ENCODE results near the gene KLHL3.

Gene KLHL3

DNA sequence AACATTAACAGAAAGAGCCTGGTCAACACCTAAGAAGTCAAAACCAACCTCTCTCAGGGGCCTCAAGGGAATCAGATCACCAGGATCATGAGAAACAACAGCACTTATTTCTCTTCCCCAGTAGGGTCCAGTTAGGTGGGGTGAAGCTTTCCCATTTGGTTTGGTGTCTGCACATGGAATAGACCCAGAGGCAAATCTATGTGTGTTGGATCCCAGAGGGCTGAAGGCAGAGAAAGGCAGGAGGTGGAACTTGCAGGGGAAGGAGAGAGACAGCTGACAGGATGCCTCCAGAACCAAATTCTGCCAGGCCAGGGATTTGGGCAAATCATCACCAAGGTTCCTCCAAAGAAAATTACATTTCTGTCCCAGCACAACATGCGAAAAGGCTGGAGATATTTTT, 132.0 kb downstream of the KLHL3 start:
- no peak for DNase-seq

DNA sequence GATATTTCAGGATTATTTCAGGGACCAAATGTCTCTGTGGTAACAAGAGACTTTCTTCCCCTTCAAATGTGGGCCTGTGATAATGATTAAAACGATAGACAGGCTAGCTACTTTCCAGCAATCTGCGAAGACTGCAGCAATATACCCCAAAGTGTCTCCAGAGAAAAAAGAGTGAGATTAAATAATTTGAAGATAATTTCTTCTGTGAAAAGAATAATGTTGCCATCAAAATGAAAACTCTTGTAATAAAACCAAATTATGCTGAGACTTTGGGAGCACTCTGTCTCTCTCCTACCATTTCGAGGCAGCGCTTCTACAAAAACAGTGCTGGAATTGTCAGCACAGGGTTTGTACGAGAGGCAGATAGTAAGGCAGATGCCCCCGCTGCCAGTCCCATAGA, 132.5 kb downstream of the KLHL3 start:
- no peak for DNase-seq

DNA sequence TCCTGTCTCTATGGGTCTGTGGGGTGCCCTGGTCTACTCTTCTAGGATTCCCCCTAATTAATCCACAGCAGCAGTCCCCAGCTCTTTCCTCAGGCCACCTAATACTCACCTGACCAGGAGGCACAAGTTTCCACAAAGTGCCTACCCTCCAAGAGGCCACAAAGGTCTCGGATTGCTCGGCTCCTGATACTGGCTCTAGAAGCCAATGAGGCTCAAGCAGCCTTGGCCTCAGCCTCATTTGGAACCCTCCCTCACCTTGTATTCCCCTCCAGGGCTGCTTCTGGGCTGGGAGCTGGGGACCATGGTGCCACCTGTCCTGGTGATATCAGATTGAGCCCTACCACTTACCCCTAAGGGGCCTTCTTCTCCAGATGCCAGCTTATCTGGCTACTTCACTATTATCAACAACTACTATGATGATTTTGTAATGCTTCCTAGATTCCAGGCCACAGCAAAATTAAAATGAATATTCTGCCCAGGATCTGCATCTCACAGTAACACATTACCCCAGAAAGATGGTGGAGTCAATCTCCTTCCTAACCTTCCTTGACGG, 133.1 kb downstream of the KLHL3 start:
- DNase-seq, result no peak

DNA sequence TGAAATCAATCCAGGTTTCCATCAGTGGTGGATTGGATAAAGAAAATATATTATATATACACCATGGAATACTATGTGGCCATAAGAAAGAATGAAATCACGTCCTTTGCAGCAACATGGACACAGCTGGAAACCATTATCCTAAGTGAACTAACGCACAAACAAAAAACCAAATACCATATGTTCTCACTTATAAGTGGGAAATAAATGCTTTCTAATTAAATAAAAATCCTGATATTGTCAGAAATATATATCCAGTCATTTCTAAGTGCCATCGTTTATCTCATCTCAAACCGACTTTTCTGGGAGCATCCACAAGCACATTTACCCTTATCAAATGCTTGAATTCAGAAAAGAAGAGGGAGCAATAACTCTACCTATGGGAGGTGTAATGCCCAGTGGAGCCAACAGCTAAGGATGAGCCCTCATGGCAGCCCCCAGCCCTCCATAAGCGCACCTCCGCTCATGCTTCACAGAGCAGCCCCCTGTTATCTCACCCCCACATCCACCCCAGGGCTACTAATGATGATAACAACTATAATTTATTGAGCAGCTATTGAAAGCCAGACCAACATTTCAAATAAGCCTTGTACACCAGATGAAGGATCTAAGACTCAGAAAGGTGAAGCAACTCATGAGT, 135.0 kb downstream of the KLHL3 start:
- DNase-seq, result no peak

DNA sequence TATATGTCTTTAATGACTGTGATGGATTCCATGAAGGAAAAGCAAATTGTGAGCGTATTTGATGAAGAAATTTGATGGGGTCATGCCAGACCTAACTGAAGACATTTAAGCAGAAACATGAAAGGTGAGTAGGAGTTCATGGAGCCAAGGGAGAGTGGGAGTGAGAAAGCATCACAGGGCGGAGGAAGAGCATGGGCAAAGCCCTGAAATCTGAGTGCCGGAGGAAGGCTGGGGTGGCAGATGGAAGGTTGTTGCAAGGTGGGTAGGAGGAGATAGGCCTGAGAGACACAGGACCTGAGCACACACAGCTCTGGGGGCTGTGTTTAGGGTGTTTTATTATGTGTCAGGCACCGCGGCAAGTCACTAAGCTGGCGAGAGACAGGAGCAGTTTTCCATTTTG, 136.4 kb downstream of the KLHL3 start:
- DNase-seq, result no peak

DNA sequence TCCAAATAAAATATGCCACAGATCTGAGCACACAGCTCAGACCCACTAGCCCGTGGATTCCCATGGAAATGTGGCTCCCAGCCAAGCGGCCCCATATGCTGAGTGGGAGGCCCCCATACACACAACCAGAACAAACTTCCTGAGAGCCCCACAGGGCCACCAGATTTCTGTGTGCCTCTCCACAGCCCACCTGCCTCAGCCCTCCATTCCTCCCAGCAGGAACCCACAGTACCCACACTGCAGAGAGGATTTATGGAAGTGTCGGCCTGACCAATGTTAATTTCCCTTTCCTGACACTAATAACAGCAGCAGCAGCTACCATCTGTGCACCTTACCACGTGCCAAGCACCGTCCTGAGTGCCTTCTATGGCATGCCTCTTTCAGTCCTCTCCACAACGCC, 137.5 kb downstream of the KLHL3 start:
- no peak for DNase-seq

DNA sequence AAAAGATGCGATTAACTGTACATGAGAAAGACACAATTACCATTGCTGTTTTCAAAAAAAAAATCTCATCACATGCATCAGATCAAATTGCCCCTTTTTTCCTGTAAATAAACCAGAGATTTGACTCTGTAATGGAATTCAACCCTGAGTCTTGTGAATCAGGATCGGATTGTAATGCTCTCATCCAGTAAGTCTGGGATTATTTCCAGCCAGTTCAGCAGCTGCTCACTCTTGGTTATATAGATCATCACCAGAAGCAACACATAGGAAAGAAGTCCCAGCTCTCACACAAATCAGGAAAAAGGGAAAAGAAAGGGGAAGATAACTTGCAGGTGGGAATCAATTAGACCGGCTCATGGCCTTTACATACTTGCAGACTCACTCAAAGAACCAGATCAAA, 138.9 kb downstream of the KLHL3 start:
- no peak for DNase-seq

DNA sequence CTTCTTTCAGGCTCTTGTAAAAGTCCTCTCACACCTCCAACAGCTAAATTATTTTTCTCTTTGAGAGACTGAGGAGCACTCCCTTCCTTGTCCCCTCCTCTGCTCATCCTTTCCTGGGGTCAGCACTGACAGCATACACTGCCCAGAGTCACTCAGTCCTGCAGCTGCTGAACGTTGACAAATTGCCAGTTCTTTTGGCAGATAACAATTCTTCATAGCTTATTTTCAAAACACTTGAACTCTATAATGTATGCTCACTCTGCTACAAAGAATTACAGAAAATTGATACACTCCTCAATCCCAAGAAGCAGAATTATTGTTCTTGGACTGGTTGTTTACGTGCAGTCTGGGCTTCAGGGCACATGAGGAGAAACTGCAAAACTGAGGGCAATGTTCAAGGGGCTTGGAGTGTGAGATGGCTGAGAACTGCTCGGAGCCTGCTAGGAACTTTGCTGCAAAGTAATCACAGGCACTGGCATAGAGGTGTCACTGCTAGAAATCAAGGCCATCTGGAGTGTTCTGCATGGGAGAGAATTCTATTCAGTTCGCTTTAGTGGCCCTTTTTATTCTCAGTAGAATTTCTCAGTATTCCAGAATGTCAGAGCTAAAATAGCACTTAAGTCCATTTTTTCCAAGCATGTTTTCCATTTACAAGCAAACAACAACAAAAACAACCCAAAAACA, 140.4 kb downstream of the KLHL3 start:
- DNase-seq, result no peak

DNA sequence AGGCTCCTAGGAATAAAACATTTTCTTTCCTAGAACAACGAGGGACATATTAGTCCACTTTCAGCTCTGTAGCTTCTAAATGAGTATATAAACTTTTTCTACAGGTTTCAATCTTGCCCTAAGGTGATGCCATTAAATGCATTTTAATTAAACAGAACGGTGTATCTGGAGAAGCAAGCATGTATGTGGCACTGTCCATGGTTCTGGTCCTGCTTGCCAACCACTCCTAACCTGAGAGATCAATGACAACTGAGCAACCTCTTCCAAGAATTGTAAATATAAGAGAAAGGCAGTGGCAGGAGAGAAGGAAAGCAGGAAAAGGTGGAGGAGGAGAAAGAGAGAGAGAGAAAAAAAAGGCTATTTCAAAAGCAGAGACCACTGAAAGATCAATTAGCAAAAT, 141.2 kb downstream of the KLHL3 start:
- no peak for DNase-seq

DNA sequence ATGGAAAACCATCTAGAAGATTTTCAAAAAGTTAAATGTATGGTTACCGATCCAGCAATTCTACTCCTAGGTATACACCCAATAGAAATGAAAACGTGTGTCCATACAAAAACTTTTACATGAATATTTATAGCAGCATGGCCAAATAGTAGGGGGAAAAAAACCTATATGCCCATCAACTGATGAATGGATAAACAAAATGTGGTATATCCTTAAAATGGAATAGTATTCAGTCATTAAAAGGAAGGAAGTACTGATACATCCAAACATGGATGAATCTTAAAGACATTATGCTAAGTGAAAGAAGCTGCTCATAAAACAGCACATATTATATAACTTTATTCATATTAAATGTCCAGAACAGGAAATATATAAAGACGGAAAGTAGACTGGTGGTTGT, 143.6 kb downstream of the KLHL3 start:
- no peak for DNase-seq

DNA sequence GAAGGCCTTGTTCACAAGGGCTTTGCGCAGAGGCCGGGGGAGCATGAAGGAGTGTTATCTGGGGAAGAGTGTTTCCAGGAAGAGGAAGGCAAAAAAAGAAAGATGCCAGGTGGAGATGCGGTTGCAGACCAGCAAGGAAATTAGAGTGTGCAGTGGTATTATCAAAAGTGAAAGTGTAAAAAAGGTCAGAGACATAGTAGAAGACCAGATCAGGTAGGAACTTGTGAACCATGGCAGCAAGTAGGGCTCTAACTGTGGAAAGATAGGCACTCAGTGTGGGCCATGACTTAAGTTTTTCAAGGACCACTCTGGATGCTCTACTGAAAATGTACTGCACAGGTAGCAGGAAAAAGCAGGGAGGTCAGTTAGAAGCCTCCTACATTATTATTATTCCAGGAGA, 146.7 kb downstream of the KLHL3 start:
- no peak for DNase-seq

DNA sequence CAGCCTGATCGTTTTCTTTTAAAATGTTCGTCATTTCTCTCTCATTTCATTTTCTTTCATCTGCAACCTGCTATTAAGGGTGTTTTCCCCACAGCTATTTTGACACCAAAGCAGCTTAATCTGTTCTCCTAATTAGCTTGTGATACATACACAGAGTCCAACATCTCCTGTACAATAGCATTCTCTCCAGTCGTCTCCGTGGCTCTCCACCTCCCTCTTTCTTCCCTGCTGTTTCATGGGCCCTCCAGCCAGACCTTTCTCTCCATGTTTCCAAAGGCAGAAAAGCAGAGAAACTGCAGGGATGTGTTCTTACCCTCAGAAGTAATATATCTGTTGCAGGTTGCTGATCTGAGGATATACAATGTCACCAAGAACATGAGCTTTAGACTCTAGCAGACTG, 148.0 kb downstream of the KLHL3 start:
- no peak for DNase-seq

DNA sequence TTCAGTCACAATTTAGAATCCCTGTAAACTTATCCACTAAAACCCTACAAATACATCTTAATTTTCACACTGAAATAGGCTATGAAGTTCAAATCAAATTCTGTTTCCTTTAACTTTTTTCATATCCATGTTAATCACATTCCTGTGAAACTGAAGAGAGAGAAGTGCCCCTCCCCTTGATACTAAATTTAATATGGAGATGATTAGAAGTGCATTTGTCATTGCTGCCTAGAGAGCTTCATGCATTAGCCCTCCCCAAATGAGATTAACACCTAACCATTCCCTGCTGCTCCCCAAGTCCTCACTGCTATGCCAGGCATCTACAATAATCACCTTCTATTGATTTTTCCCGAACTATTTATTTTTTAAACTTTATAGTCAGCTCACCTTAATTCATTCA, 151.6 kb downstream of the KLHL3 start:
- no peak for DNase-seq

DNA sequence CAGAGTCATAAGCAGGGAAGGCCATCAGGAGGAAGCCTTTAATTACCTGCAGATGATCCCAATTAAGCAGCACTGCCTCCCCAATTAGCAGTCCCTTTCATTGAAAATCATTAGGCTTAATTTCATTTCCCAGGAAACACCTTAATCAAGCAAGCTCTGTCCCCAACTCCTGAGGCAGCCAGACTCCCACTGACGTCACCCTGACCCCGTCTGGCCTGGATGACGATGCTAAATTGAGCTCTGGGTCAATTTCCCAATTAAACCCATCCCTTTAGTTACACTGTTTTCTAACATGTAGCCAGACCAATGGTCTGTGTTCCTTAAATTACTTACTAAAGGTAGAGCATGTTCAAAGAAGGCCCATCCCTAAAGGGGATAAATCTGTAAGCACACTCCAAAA, 152.8 kb downstream of the KLHL3 start:
- no peak for DNase-seq

DNA sequence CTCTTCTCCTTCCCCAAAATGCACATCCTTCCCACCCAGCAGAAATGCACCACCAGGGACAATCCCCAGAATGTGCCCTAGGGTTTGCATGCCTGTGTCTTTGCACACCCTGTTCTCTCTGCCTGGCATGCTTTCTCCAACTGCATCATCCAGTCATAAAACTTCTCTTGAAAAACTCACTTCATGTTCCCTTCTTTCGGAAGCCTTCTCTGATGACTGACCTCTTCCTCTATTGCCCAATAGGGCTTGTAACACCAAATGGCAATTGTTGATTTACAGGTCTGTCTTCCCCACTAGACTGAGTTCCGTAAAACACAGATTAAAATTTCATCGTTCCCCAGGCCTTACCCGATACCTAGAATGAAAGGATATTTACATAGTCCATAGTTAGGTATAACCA, 153.7 kb downstream of the KLHL3 start:
- no peak for DNase-seq

DNA sequence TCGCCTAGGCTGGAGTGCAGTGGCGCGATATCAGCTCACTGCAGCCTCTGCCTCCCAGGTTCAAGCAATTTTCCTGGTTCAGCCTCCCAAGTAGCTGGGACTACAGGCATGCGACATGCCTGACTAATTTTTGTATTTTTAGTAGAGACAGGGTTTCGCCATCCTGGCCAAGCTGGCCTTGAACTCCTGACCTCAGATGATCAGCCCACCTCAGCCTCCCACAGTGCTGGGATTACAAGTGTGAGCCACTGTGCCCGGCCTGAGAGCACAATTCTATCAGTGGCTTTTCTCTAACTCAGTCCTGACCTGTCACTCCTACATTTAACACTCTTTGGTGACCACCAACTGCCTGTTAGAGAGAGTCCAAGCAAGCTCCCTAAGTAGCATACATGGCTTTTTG, 154.1 kb downstream of the KLHL3 start:
- no peak for DNase-seq

DNA sequence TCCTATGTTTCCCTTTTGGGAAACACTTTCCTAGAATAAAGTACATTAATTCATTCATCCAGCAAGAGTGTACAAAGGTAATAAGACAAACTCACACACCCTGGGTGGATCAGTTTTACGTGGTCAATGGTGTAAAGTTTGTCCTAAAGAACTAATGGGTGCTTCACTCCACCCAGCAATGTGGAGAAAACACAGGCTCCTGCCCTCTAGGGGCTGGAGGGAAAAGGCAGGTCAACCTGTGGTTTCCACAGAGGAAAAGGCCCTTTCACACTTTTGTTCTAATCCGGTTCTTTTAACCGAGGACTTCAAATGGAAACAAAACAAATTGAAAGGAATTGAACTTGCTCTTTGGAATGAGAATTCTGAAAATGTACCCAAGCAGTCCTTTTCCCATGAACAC, 155.9 kb downstream of the KLHL3 start:
- DNase-seq, result no peak

DNA sequence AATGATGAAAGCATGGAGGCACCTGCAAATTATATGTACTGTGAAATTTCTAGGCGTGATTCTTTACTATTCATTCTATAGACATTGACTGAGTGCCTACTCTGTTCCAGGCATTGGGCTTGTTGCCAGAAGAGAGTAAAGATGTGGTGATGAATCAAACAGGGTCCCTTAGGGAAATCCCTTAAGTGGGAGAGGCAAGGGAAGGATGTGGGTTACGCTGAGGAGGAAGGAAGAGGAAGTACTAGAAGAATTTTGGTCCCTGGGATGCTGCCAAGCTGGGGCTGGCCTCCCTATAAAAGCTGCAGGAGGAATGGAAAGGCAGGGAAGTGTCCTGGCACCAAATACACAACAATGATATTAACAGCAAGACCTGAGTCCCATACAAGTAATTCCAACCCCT, 160.0 kb downstream of the KLHL3 start:
- DNase-seq, result peak; percentile 23

DNA sequence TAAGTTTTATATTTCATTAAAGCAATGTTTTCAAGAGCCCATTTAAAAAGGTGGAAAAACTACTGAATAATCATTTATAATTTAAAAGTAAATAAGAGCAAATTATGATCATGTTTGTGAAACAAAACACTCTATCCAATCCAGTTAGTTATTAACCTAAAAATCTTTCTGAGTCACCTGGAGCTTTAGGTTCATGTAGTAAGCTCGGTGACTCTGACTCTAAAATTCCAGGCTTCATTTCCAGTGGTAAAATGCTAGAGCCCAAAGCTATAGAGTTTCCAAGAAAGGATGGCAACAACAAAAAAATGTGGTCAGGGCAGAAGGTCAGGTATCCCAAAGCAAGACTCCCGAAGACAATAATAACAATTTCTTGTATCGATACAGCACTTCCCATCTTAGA, 160.7 kb downstream of the KLHL3 start:
- DNase-seq, result no peak

DNA sequence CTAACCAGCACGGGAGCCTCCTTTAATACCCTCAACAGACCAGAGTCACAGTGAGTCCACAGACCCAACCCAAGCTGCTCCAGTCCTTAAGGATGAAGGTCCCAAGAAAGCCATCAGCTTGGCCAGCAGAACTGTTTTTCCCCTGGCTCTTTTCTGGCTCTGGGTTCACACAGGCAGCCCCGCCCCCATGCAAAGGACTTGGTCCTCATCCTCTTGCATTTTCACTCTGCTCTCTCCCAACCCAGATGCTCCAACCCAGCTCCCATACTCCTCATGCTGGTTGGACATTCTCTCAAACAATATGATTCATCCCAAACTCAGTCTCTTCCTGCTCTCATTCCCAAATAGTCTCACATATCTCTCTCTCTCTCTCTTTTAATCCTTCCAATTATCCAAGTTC, 162.5 kb downstream of the KLHL3 start:
- no peak for DNase-seq

DNA sequence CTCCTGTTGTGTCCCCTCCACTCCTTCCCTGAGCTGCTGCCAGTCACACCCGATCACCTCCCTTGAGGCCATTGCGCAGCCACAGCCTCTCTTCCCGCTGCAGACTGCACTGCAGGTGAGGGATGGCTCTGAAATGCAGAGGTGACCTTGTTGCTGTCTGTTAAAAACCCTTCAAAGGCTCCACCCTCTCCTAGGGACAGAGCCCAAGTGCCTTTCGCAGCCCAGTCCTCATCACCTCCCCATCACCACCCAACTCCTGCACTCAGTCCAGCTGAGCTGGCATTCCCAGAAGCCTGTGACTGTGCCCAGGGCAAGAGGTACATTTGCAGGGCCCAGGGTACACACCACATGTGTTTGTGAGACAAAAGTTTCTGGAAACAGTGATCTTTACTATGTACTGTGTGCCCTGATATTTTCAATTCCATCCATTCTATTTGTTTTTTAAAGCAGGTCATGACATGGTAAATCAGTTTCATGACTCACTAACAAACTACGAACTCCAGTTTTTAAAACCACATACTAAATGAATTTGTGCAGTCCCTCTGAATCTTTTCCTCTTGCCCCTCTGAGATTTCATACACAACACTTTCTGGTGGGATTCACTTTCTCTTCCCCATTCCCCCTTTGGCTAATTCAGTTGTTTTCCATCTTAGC, 163.7 kb downstream of the KLHL3 start:
- DNase-seq, result no peak

DNA sequence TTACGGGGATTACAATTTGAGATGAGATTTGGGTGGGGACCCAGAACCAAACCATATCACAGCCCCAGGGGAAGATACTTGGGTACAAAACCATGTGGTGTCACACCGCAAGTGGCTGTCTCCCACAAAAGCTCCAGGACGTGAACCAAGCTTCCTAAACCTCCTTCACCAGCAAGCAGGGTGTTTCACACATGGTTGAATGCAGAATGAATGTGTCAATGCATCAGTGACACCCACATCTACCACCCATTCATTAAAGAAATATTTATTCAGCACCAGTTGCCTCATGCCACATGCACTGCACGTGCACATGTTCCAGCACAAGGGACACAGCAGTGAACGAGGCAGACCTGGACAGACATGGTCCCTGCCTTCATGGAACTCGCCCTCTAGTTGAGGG, 165.8 kb downstream of the KLHL3 start:
- DNase-seq, result no peak

Measured in NCI-H187 treated with DMSO at 0.1 percent for 48 hours (cell line).